HEK293 (cell line): Measurements from ENCODE around the gene GNAS.

Source experiments
- CTCF ChIA-PET: fragments of 350-600 bp; formaldehyde crosslinking; extraction: SDS; loops from one replicate; lab custom pipeline; 2021; ENCODE audit warnings: antibody characterized with exemption; lab: Yijun Ruan, JAX
- POLR2A ChIA-PET: fragments of 300-600 bp; formaldehyde crosslinking; extraction: SDS; loops from one replicate; lab custom pipeline; 2020; ENCODE audit warnings: antibody characterized with exemption, inconsistent platforms; lab: Yijun Ruan, JAX
- H3K27ac ChIP-seq: fragments of 200-500 bp; sonication (Bioruptor generic); 2 replicates; pipeline ENCODE4 v1.5.1; 2014; ENCODE audit warnings: low read depth, low read length, control low read depth, inconsistent platforms; ENCODE audit errors: extremely low read depth
- H3K36me3 ChIP-seq, 2 experiments: fragments of 200-500 bp in 1 of 2; sonication (Bioruptor generic) in 1 of 2; 1 replicate in 1 of 2; 2 replicates in 1 of 2; pipeline ENCODE4 v1.5.1; 2014 to 2017; ENCODE audit warnings: inconsistent platforms in 2 of 2, low read length in 2 of 2; ENCODE audit not compliant: control insufficient read depth in 2 of 2, insufficient read depth in 1 of 2
- H3K4me1 ChIP-seq: fragments of 200-500 bp; sonication (Bioruptor generic); 2 replicates; pipeline ENCODE4 v1.5.1; 2014; ENCODE audit warnings: mild to moderate bottlenecking, low read length, inconsistent platforms; ENCODE audit not compliant: control insufficient read depth, insufficient read depth
- H3K4me3 ChIP-seq: 2 replicates; pipeline ENCODE4 v1.5.1; 2011; ENCODE audit warnings: low read depth, mild to moderate bottlenecking, control low read depth, low read length, moderate library complexity
- H3K9me3 ChIP-seq: fragments of 200-500 bp; sonication (Bioruptor generic); 2 replicates; pipeline ENCODE4 v1.5.1; 2014; ENCODE audit warnings: low read depth, low read length, inconsistent platforms; ENCODE audit not compliant: control insufficient read depth, insufficient read depth
- KLF16 ChIP-seq: fragments of 450-650 bp; formaldehyde crosslinking; IDR thresholded peaks from 2 replicates; pipeline ENCODE4 v1.5.1; 2017; ENCODE audit warnings: missing biosample characterization, missing genetic modification characterization
- MYNN ChIP-seq: fragments of 450-650 bp; formaldehyde crosslinking; IDR thresholded peaks from 2 replicates; pipeline ENCODE4 v1.5.1; 2016; ENCODE audit warnings: missing biosample characterization, missing genetic modification characterization, borderline replicate concordance
- SP7 ChIP-seq: fragments of 450-650 bp; formaldehyde crosslinking; IDR thresholded peaks from 2 replicates; pipeline ENCODE4 v1.5.1; 2016; ENCODE audit warnings: missing biosample characterization, missing genetic modification characterization
- ZNF16 ChIP-seq: fragments of 450-650 bp; formaldehyde crosslinking; IDR thresholded peaks from 2 replicates; pipeline ENCODE4 v1.5.1; 2016; ENCODE audit warnings: low read depth, missing biosample characterization, missing genetic modification characterization
- ZNF221 ChIP-seq: fragments of 450-650 bp; formaldehyde crosslinking; IDR thresholded peaks from 2 replicates; pipeline ENCODE4 v1.5.1; 2017; ENCODE audit warnings: missing biosample characterization, missing genetic modification characterization, borderline replicate concordance
- ZNF350 ChIP-seq: fragments of 450-650 bp; formaldehyde crosslinking; IDR thresholded peaks from 2 replicates; pipeline ENCODE4 v1.5.0; 2017; ENCODE audit warnings: missing biosample characterization, mild to moderate bottlenecking, missing genetic modification characterization
- ZNF37A ChIP-seq: fragments of 450-650 bp; IDR thresholded peaks from 2 replicates; pipeline ENCODE4 v1.5.1; 2018; ENCODE audit warnings: missing biosample characterization, missing genetic modification characterization
- ZNF514 ChIP-seq: fragments of 450-650 bp; formaldehyde crosslinking; IDR thresholded peaks from 2 replicates; pipeline ENCODE4 v1.5.1; 2016; ENCODE audit warnings: missing biosample characterization, missing genetic modification characterization
- ZNF521 ChIP-seq: fragments of 450-650 bp; formaldehyde crosslinking; IDR thresholded peaks from 2 replicates; pipeline ENCODE4 v1.5.1; 2017; ENCODE audit warnings: missing biosample characterization, mild to moderate bottlenecking, missing genetic modification characterization
- ZNF561 ChIP-seq: fragments of 450-650 bp; IDR thresholded peaks from 2 replicates; pipeline ENCODE4 v1.5.1; 2018; ENCODE audit warnings: missing biosample characterization, missing genetic modification characterization, borderline replicate concordance
- ZNF624 ChIP-seq: fragments of 450-650 bp; formaldehyde crosslinking; IDR thresholded peaks from 2 replicates; pipeline ENCODE4 v1.5.1; 2017; ENCODE audit warnings: missing biosample characterization, missing genetic modification characterization
- ZNF768 ChIP-seq: fragments of 450-650 bp; formaldehyde crosslinking; IDR thresholded peaks from 2 replicates; pipeline ENCODE4 v1.5.1; 2018; ENCODE audit warnings: missing biosample characterization, mild to moderate bottlenecking, missing genetic modification characterization
- TF ChIP-seq, protein P1 (sequence below): fragments of 450-650 bp; formaldehyde crosslinking; IDR thresholded peaks from 2 replicates; pipeline ENCODE4 v1.5.1; 2016; ENCODE audit warnings: missing biosample characterization, missing genetic modification characterization
- TF ChIP-seq, protein P2 (sequence below): fragments of 450-650 bp; formaldehyde crosslinking; IDR thresholded peaks from 2 replicates; pipeline ENCODE4 v1.5.1; 2016; ENCODE audit warnings: missing biosample characterization, missing genetic modification characterization
- TF ChIP-seq, protein P3 (sequence below): fragments of 450-650 bp; formaldehyde crosslinking; IDR thresholded peaks from 2 replicates; pipeline ENCODE4 v1.5.1; 2017; ENCODE audit warnings: missing biosample characterization, missing genetic modification characterization
- TF ChIP-seq, protein P4 (sequence below): fragments of 450-650 bp; formaldehyde crosslinking; IDR thresholded peaks from 2 replicates; pipeline ENCODE4 v1.5.1; 2017; ENCODE audit warnings: missing biosample characterization, missing genetic modification characterization
- TF ChIP-seq, protein P5 (sequence below): fragments of 450-650 bp; formaldehyde crosslinking; IDR thresholded peaks from 2 replicates; pipeline ENCODE4 v1.5.1; 2016; ENCODE audit warnings: missing biosample characterization, missing genetic modification characterization, borderline replicate concordance

The GNAS gene

DNA sequence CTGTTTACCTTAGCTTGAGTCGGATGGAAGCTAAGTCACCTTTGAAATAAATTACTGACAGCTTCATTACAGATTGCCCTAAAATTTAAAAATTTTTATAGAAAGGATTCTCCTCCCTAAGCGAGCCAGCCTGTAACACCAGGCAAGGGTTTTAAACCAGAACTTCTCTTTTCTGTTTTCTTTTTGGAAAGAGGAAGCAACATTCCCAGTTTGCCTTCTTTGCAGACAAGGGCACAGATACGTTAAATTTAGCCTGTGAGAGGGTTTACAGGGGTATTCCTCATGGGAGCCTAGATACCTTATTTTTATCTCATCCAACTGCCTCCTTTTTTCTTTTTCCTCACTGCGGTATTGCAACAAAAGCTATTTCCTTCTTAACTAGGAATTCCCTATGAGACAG, 45.0 kb downstream of the GNAS start (continued):
- TF ChIP-seq, protein P1, sequence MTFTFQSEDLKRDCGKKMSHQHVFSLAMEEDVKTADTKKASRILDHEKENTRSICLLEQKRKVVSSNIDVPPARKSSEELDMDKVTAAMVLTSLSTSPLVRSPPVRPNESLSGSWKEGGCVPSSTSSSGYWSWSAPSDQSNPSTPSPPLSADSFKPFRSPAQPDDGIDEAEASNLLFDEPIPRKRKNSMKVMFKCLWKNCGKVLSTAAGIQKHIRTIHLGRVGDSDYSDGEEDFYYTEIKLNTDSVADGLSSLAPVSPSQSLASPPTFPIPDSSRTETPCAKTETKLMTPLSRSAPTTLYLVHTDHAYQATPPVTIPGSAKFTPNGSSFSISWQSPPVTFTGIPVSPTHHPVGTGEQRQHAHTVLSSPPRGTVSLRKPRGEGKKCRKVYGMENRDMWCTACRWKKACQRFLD, result no peak
- no peak for TF ChIP-seq ZNF514 (tag by site-specific recombination)
- no peak for TF ChIP-seq ZNF37A (tag by site-specific recombination)
- TF ChIP-seq, protein P2, sequence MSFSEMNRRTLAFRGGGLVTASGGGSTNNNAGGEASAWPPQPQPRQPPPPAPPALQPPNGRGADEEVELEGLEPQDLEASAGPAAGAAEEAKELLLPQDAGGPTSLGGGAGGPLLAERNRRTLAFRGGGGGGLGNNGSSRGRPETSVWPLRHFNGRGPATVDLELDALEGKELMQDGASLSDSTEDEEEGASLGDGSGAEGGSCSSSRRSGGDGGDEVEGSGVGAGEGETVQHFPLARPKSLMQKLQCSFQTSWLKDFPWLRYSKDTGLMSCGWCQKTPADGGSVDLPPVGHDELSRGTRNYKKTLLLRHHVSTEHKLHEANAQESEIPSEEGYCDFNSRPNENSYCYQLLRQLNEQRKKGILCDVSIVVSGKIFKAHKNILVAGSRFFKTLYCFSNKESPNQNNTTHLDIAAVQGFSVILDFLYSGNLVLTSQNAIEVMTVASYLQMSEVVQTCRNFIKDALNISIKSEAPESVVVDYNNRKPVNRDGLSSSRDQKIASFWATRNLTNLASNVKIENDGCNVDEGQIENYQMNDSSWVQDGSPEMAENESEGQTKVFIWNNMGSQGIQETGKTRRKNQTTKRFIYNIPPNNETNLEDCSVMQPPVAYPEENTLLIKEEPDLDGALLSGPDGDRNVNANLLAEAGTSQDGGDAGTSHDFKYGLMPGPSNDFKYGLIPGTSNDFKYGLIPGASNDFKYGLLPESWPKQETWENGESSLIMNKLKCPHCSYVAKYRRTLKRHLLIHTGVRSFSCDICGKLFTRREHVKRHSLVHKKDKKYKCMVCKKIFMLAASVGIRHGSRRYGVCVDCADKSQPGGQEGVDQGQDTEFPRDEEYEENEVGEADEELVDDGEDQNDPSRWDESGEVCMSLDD (tag by site-specific recombination), result no peak
- no peak for TF ChIP-seq ZNF624 (tag by site-specific recombination)
- TF ChIP-seq, protein P3, sequence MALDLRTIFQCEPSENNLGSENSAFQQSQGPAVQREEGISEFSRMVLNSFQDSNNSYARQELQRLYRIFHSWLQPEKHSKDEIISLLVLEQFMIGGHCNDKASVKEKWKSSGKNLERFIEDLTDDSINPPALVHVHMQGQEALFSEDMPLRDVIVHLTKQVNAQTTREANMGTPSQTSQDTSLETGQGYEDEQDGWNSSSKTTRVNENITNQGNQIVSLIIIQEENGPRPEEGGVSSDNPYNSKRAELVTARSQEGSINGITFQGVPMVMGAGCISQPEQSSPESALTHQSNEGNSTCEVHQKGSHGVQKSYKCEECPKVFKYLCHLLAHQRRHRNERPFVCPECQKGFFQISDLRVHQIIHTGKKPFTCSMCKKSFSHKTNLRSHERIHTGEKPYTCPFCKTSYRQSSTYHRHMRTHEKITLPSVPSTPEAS, result no peak
- no peak for TF ChIP-seq MYNN (tag by site-specific recombination)
- TF ChIP-seq KLF16 (tag by site-specific recombination), result no peak
- TF ChIP-seq ZNF350, result no peak
- TF ChIP-seq, protein P4, sequence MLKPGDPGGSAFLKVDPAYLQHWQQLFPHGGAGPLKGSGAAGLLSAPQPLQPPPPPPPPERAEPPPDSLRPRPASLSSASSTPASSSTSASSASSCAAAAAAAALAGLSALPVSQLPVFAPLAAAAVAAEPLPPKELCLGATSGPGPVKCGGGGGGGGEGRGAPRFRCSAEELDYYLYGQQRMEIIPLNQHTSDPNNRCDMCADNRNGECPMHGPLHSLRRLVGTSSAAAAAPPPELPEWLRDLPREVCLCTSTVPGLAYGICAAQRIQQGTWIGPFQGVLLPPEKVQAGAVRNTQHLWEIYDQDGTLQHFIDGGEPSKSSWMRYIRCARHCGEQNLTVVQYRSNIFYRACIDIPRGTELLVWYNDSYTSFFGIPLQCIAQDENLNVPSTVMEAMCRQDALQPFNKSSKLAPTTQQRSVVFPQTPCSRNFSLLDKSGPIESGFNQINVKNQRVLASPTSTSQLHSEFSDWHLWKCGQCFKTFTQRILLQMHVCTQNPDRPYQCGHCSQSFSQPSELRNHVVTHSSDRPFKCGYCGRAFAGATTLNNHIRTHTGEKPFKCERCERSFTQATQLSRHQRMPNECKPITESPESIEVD, result no peak
- no peak for TF ChIP-seq ZNF561 (tag by site-specific recombination)

DNA sequence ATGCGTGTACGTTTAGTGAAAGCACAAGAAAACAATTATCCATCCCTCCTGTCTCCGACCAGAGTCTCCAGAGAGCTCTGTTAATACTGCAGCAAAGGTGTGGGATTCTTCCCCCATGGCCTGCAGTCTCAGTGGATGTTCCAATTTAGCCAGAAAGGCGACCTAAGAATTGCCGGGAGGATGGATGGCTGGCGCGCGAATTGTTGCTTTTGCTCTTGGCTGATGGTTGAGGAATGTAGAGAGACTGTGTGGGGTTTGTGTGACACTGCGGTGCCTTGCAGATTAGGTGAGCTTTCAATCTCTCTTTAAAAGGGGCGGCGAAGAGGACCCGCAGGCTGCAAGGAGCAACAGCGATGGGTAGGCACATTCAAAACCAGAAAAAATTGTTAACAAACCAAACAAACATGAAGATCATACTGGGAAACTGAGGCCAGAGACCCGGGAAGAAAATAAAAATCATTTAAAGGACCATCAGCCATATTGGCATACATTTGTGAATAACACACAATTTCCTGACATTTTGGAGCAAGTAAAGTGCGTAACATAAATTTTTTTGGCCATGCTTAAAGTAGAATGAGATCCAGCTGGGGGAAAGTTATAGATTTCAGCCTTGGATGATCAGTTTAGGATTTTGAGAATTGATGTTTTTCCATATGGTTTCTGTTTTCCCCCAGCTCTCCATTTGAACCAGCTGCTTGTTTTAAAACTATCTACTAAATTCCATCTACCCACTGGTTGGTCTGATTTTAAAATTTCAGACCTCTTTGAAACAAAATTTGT, 46.3 kb downstream of the GNAS start:
- ChIA-PET POLR2A (interaction anchor here (1.5 to 2.0 kb wide), 2 partner anchors 10 to 88 kb away, joined by 3 to 6 read pairs; no protein-coding TSS in a partner anchor), CTCF (no interaction called here)
- H3K36me3 ChIP-seq, result peaks cover 7 to 74% of the 10 kb centered on the region in 2 experiments

More for the DNA sequence above, 46.3 kb downstream of the GNAS start:
- Histone ChIP-seq H3K27ac (no peak overlapping the region), H3K4me1 (peaks cover 24% of the 10 kb centered on the region), H3K9me3 (no peaks in the 10 kb centered on the region), H3K4me3 (no peak overlapping the region)
- TF ChIP-seq ZNF221 (no peak), ZNF16 (no peak), ZNF521 (no peak), ZNF768 (no peak), SP7 (tag by site-specific recombination) (no peak), KLF16 (tag by site-specific recombination) (no peak)
- TF ChIP-seq, protein P5, sequence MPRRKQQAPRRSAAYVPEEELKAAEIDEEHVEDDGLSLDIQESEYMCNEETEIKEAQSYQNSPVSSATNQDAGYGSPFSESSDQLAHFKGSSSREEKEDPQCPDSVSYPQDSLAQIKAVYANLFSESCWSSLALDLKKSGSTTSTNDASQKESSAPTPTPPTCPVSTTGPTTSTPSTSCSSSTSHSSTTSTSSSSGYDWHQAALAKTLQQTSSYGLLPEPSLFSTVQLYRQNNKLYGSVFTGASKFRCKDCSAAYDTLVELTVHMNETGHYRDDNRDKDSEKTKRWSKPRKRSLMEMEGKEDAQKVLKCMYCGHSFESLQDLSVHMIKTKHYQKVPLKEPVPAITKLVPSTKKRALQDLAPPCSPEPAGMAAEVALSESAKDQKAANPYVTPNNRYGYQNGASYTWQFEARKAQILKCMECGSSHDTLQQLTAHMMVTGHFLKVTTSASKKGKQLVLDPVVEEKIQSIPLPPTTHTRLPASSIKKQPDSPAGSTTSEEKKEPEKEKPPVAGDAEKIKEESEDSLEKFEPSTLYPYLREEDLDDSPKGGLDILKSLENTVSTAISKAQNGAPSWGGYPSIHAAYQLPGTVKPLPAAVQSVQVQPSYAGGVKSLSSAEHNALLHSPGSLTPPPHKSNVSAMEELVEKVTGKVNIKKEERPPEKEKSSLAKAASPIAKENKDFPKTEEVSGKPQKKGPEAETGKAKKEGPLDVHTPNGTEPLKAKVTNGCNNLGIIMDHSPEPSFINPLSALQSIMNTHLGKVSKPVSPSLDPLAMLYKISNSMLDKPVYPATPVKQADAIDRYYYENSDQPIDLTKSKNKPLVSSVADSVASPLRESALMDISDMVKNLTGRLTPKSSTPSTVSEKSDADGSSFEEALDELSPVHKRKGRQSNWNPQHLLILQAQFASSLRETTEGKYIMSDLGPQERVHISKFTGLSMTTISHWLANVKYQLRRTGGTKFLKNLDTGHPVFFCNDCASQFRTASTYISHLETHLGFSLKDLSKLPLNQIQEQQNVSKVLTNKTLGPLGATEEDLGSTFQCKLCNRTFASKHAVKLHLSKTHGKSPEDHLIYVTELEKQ (tag by site-specific recombination), result no peak
